A549 treated with Hydrocortisone at 1 μM for 4 hours (cell line): Measurements from ENCODE around the gene ZNF600. TPM values are rescaled to one million over a fixed set of nuclear protein-coding genes. Genes with fewer than 3 reads are reported as not detected.

ENCODE experiments used
- total RNA-seq: library from RNA; stranded (reverse); fragments of 200-300 nt; extraction: Qiagen RNA extraction; gene quantifications from 5 replicates; pipeline ENCODE4 v1.2.3, GENCODE V29; 2022

The ZNF600 gene
- total RNA-seq: 0.06 to 0.29 TPM (median 0.24 TPM) in 5 replicates

DNA sequence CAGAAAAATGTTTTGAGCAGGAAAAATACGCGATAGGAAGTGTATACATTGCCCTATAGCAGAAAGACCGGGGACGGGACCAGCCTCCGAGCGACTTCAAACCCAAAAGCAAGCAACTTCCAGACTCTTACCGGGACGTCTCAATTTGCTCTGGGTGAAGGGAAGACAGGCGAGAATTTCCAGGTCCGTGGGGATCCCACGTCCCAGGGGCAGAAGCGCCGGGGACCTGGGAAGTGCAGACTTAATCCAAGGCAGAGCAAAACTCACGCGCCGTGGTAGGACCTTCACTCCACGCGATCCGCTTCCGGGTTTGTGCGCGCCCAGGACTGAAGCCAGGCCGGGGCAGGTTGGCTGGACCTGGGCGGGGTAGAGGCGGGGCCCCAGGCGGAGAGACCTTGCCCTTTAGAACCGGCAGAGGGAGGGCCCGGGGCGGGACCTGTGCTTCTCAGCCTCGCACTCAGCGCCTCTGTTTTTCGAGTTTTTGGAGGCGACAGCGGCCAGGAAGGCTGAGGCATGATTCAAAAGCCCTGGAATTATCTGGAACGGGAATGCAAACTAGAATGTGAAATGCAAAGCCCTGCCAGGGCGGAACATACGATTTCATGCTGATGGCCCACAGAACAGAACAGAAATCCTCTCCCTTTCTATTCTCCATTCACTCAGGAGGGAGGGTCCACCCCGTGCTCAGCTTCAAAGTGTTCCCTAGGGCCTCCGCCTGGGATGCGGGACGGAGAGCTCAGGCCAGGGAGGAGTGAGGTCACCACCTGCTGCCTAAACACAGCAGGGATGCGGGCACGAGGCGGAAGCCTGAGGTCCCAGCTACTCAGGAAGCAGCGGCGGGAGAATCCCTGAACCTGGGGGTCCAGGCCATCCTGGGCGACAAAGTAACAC, at the start of gene ZNF600:
Gene ZNF600, minus strand, starts transcription at position 328 of the 891 bp plus-strand sequence. CDS start 7,903 bp downstream, outside the sequence.

GRCh38 chr19:52821204-52821960, 34.8 kb upstream of the ZNF600 start, which contains the start of gene ZNF28:
Gene ZNF28, minus strand, starts transcription at chr19:52821633. Its CDS starts 3,675 bp downstream, at chr19:52817958.

GRCh38 chr19:52734893-52735661, 51.5 kb downstream of the ZNF600 start, which contains the start of gene ZNF611:
Gene ZNF611, minus strand, starts transcription at chr19:52735044. Its CDS starts 19,150 bp downstream, at chr19:52715894.

Other genes with a start within 250 kb of the ZNF600 start
- 0.14 to 0.28 TPM (median 0.20 TPM) in 5 replicates for gene ZNF701, start 216.5 kb downstream of the ZNF600 start, total RNA-seq
- 0.06 to 0.20 TPM (median 0.11 TPM) in 5 replicates for gene ZNF83, start 148.4 kb downstream of the ZNF600 start, total RNA-seq
- 2.3 to 4.1 TPM (median 3.1 TPM) in 5 replicates for gene ZNF611, start 51.7 kb downstream of the ZNF600 start, total RNA-seq
- gene ZNF28, start 34.8 kb upstream of the ZNF600 start, total RNA-seq: 0.71 to 1.3 TPM (median 0.83 TPM) in 5 replicates
- gene ZNF468, start 70.8 kb upstream of the ZNF600 start, total RNA-seq: 0.27 to 0.91 TPM (median 0.41 TPM) in 5 replicates
- not detected in 5 replicates for gene ZNF320, start 110.8 kb upstream of the ZNF600 start, total RNA-seq
- not detected in 5 replicates for gene ZNF888, start 136.6 kb upstream of the ZNF600 start, total RNA-seq
- 0.03 to 0.20 TPM (median 0.12 TPM) in 4 of 5 replicates, not detected in the other for gene ZNF816, start 176.1 kb upstream of the ZNF600 start, total RNA-seq
- not detected in 5 replicates for gene ERVV-1, start 227.1 kb upstream of the ZNF600 start, total RNA-seq